H9 (cell line): ENCODE results near the gene LRRC58. TPM values are rescaled to one million over a fixed set of nuclear protein-coding genes. Genes with fewer than 3 reads are reported as not detected.

ENCODE experiments used
- DNase-seq: peaks from one replicate; pipeline ENCODE4 v3.0.0-alpha.2; 2017
- H2AFZ ChIP-seq: one replicate; pipeline ENCODE4 v1.6.1; 2013; ENCODE audit warnings: mild to moderate bottlenecking, low read length, control low read depth, moderate library complexity
- H2AK5ac ChIP-seq: 2 replicates; pipeline ENCODE4 v1.6.1; 2013; ENCODE audit warnings: low read length, control low read depth, mixed read lengths; ENCODE audit not compliant: insufficient read length
- H2BK120ac ChIP-seq: one replicate; pipeline ENCODE4 v1.6.1; 2013; ENCODE audit warnings: low read depth, mild to moderate bottlenecking, low read length, control low read depth, inconsistent platforms; ENCODE audit not compliant: poor library complexity, severe bottlenecking
- H2BK12ac ChIP-seq: 2 replicates; pipeline ENCODE4 v1.6.1; 2013; ENCODE audit warnings: low read length, control low read depth, mixed read lengths, low read depth; ENCODE audit not compliant: insufficient read length
- H2BK15ac ChIP-seq: 2 replicates; pipeline ENCODE4 v1.6.1; 2013; ENCODE audit warnings: low read depth, low read length, control low read depth
- H2BK20ac ChIP-seq: one replicate; pipeline ENCODE4 v1.6.1; 2013; ENCODE audit warnings: low read depth, mild to moderate bottlenecking, low read length, control low read depth, inconsistent platforms; ENCODE audit not compliant: poor library complexity, severe bottlenecking
- H2BK5ac ChIP-seq: 2 replicates; pipeline ENCODE4 v1.6.1; 2013; ENCODE audit warnings: low read length, control low read depth, mixed read lengths; ENCODE audit not compliant: insufficient read length
- H3K14ac ChIP-seq: 2 replicates; pipeline ENCODE4 v1.6.1; 2013; ENCODE audit warnings: low read length, control low read depth; ENCODE audit not compliant: insufficient read depth
- H3K18ac ChIP-seq: 2 replicates; pipeline ENCODE4 v1.6.1; 2013; ENCODE audit warnings: low read depth, mild to moderate bottlenecking, mixed read lengths, low read length, control low read depth; ENCODE audit not compliant: insufficient read length
- H3K23ac ChIP-seq: 2 replicates; pipeline ENCODE4 v1.6.1; 2013; ENCODE audit warnings: low read length, control low read depth, mixed read lengths, low read depth; ENCODE audit not compliant: insufficient read length
- H3K23me2 ChIP-seq: 2 replicates; pipeline ENCODE4 v1.6.1; 2013; ENCODE audit warnings: low read depth, mild to moderate bottlenecking, mixed read lengths, low read length, control low read depth; ENCODE audit not compliant: insufficient read length, poor library complexity, severe bottlenecking
- H3K27ac ChIP-seq: 2 replicates; pipeline ENCODE4 v1.5.1; 2013; ENCODE audit warnings: low read length, control low read depth, mixed read lengths, low read depth; ENCODE audit not compliant: insufficient read length
- H3K27me3 ChIP-seq: 2 replicates; pipeline ENCODE4 v1.6.1; 2013; ENCODE audit warnings: low read length, control low read depth, inconsistent platforms; ENCODE audit not compliant: insufficient read depth
- H3K4ac ChIP-seq: 2 replicates; pipeline ENCODE4 v1.6.1; 2013; ENCODE audit warnings: low read depth, mild to moderate bottlenecking, control low read depth, inconsistent platforms, low read length, moderate library complexity
- H3K4me1 ChIP-seq: 2 replicates; pipeline ENCODE4 v1.6.1; 2013; ENCODE audit warnings: low read length, control low read depth, inconsistent platforms; ENCODE audit not compliant: insufficient read depth
- H3K4me2 ChIP-seq: 2 replicates; pipeline ENCODE4 v1.6.1; 2013; ENCODE audit warnings: low read length, control low read depth, mixed read lengths; ENCODE audit not compliant: insufficient read length, insufficient read depth
- H3K56ac ChIP-seq: 2 replicates; pipeline ENCODE4 v1.6.1; 2013; ENCODE audit warnings: low read depth, mild to moderate bottlenecking, mixed read lengths, low read length, control low read depth; ENCODE audit not compliant: insufficient read length
- H3K79me1 ChIP-seq: 2 replicates; pipeline ENCODE4 v1.6.1; 2013; ENCODE audit warnings: low read depth, mild to moderate bottlenecking, moderate library complexity, low read length, control low read depth, inconsistent platforms; ENCODE audit not compliant: insufficient read depth, poor library complexity, severe bottlenecking
- H3K79me2 ChIP-seq: 2 replicates; pipeline ENCODE4 v1.6.1; 2013; ENCODE audit warnings: low read length, control low read depth, inconsistent platforms; ENCODE audit not compliant: insufficient read depth
- H3K9ac ChIP-seq: 2 replicates; pipeline ENCODE4 v1.6.1; 2013; ENCODE audit warnings: low read length, control low read depth, mixed read lengths; ENCODE audit not compliant: insufficient read length; ENCODE audit errors: extremely low read depth
- H3K9me3 ChIP-seq: one replicate; pipeline ENCODE4 v1.6.1; 2013; ENCODE audit warnings: low read depth, low read length, inconsistent platforms; ENCODE audit not compliant: control insufficient read depth
- H3T11ph ChIP-seq: one replicate; pipeline ENCODE4 v1.6.1; 2013; ENCODE audit warnings: mild to moderate bottlenecking, low read length, control low read depth, inconsistent platforms
- H4K20me1 ChIP-seq: one replicate; pipeline ENCODE4 v1.6.1; 2013; ENCODE audit not compliant: control insufficient read depth, insufficient read length, insufficient read depth
- H4K5ac ChIP-seq: 2 replicates; pipeline ENCODE4 v1.6.1; 2013; ENCODE audit warnings: low read depth, mild to moderate bottlenecking, mixed read lengths, low read length, control low read depth; ENCODE audit not compliant: insufficient read length
- H4K8ac ChIP-seq: replicated peaks from 2 replicates; pipeline ENCODE4 v1.6.1; 2013; ENCODE audit warnings: low read length, control low read depth, mixed read lengths, low read depth; ENCODE audit not compliant: insufficient read length
- H4K91ac ChIP-seq: 2 replicates; pipeline ENCODE4 v1.6.1; 2013; ENCODE audit warnings: low read depth, mild to moderate bottlenecking, moderate library complexity, mixed read lengths, low read length, control low read depth; ENCODE audit not compliant: insufficient read length
- H3K27ac Mint-ChIP-seq, 3 experiments: 2 replicates in 2 of 3; 3 replicates in 1 of 3; pipeline ENCODE4 v1.8.0; 2020 to 2021; ENCODE audit warnings: mixed read lengths in 3 of 3, mild to moderate bottlenecking in 1 of 3, moderate library complexity in 1 of 3
- H3K27me3 Mint-ChIP-seq: 2 replicates; pipeline ENCODE4 v1.8.0; 2021; ENCODE audit warnings: low read depth, mild to moderate bottlenecking, moderate library complexity, mixed read lengths
- H3K36me3 Mint-ChIP-seq, 3 experiments: 2 replicates in 2 of 3; 3 replicates in 1 of 3; pipeline ENCODE4 v1.8.0; 2020 to 2021; ENCODE audit warnings: low read depth in 3 of 3, mixed read lengths in 3 of 3; ENCODE audit not compliant: insufficient read depth in 1 of 3
- H3K4me1 Mint-ChIP-seq, 2 experiments: 2 replicates each; pipeline ENCODE4 v1.8.0; 2020; ENCODE audit warnings: mixed read lengths in 2 of 2
- H3K4me3 Mint-ChIP-seq, 2 experiments: 2 replicates in 1 of 2; 3 replicates in 1 of 2; pipeline ENCODE4 v1.8.0; 2020 to 2021; ENCODE audit warnings: mild to moderate bottlenecking in 2 of 2, mixed read lengths in 2 of 2, moderate library complexity in 1 of 2
- H3K9me3 Mint-ChIP-seq, 2 experiments: 2 replicates in 1 of 2; 3 replicates in 1 of 2; pipeline ENCODE4 v1.8.0; 2020; ENCODE audit warnings: mild to moderate bottlenecking in 2 of 2, mixed read lengths in 2 of 2, moderate library complexity in 1 of 2
- WGBS: extraction: QIAGEN DNeasy Blood & Tissue Kit; methylation state at CpG from one replicate; pipeline ENCODE4 v1.1.7; 2013; ENCODE audit warnings: missing lambda C conversion rate, low lambda C conversion rate, mixed read lengths; ENCODE audit not compliant: insufficient read length; ENCODE audit errors: extremely low coverage; 5-methylcytosine and 5-hydroxymethylcytosine counted together
- total RNA-seq: library from RNA; stranded (reverse); gene quantifications from 2 replicates; pipeline ENCODE4 v1.2.1, GENCODE V29; 2021
- TF ChIP-seq, protein P1 (sequence below): fragments of 200-600 bp; sonication (generic); conservative IDR thresholded peaks from 3 replicates; pipeline ENCODE4 v1.8.0; 2021; ENCODE audit warnings: antibody characterized with exemption, mild to moderate bottlenecking

The LRRC58 gene
- total RNA-seq, 1 experiment from 2014 or later, result 18.2 TPM

DNA sequence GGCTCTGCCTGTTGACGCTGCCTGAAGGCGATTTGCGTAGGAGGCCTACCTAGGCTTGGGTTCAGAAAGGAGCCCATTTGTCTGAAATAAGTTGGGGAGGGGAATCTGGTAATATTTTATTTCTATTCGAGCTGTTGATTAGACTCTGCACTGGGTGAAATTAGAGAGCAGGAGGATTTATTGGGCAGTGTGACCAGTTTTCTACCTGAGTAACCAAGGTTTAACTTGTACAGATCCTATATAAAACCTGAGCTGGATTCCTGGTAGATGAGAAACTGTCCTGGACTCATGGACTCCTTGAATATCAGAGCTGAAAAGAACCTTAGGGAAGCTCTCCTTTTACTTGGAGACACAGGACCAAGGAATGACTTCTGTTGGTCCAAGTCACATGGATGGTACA is 44.5 kb downstream of the LRRC58 start:
- no peaks in the 10 kb centered on the region for H3K79me2 ChIP-seq
- no peaks in the 10 kb centered on the region for H3K36me3 Mint-ChIP-seq

More for the DNA sequence above, 44.5 kb downstream of the LRRC58 start:
- Histone ChIP-seq H4K5ac (no peak overlapping the region), H4K91ac (no peak overlapping the region), H4K8ac (no peak overlapping the region), H3K4me2 (no peak overlapping the region), H3K27ac (no peak overlapping the region), H3K79me1 (no peaks in the 10 kb centered on the region), H4K20me1 (no peaks in the 10 kb centered on the region), H3K56ac (no peak overlapping the region), H3K4ac (no peak overlapping the region), H3K14ac (no peak overlapping the region), H2BK20ac (no peak overlapping the region), H2BK12ac (no peak overlapping the region), H3K9me3 (no peaks in the 10 kb centered on the region), H2AK5ac (no peak overlapping the region), H3K4me1 (no peaks in the 10 kb centered on the region), H3K18ac (no peak overlapping the region), H2BK5ac (no peak overlapping the region), H3K9ac (no peak overlapping the region), H2AFZ (no peak overlapping the region), H3K27me3 (no peaks in the 10 kb centered on the region), H3K23ac (no peak overlapping the region), H3K23me2 (no peaks in the 10 kb centered on the region), H2BK15ac (no peak overlapping the region), H2BK120ac (no peak overlapping the region), H3T11ph (no peak overlapping the region)
- TF ChIP-seq, protein P1, sequence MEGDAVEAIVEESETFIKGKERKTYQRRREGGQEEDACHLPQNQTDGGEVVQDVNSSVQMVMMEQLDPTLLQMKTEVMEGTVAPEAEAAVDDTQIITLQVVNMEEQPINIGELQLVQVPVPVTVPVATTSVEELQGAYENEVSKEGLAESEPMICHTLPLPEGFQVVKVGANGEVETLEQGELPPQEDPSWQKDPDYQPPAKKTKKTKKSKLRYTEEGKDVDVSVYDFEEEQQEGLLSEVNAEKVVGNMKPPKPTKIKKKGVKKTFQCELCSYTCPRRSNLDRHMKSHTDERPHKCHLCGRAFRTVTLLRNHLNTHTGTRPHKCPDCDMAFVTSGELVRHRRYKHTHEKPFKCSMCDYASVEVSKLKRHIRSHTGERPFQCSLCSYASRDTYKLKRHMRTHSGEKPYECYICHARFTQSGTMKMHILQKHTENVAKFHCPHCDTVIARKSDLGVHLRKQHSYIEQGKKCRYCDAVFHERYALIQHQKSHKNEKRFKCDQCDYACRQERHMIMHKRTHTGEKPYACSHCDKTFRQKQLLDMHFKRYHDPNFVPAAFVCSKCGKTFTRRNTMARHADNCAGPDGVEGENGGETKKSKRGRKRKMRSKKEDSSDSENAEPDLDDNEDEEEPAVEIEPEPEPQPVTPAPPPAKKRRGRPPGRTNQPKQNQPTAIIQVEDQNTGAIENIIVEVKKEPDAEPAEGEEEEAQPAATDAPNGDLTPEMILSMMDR, result no peak
- no CpG with 5 or more reads among the region's 4 CpGs for WGBS
- DNase-seq, result no peak
- Mint-ChIP-seq H3K4me1 (peaks cover 0 to 6% of the 10 kb centered on the region in 2 experiments; a peak in 3 of 4 replicates), H3K9me3 (no peaks in the 10 kb centered on the region), H3K27me3 (no peaks in the 10 kb centered on the region), H3K27ac (peak overlapping the region in 1 of 3 experiments; percentile 63; a peak in 2 of 7 replicates), H3K4me3 (no peak overlapping the region)
